H1 (cell line): ENCODE measurements around the gene PRPF18. TPM values are rescaled to one million over a fixed set of nuclear protein-coding genes. Genes with fewer than 3 reads are reported as not detected.
A peak's percentile ranks its signal among the peaks of the same experiment; 100 is the strongest.

Experiments
- BACH1 ChIP-seq: IDR thresholded peaks from 2 replicates; pipeline ENCODE4 v1.6.1; 2012; ENCODE audit warnings: low read length, improper control_type of control experiment
- BCL11A ChIP-seq, 2 experiments: IDR thresholded peaks; one replicate each; pipeline ENCODE4 v1.6.1; 2011; ENCODE audit warnings: low read depth in 2 of 2, low read length in 2 of 2, mild to moderate bottlenecking in 2 of 2
- CBX8 ChIP-seq: fragments of 300-800, 300-1000 bp; sonication (generic); IDR thresholded peaks from 2 replicates; pipeline ENCODE4 v1.7.1; 2016; ENCODE audit warnings: low read depth, low read length, borderline replicate concordance
- E2F6 ChIP-seq: IDR thresholded peaks from 2 replicates; pipeline ENCODE4 v1.6.1; 2012; ENCODE audit warnings: inconsistent platforms
- FOSL1 ChIP-seq: IDR thresholded peaks from 2 replicates; pipeline ENCODE4 v1.6.1; 2011; ENCODE audit warnings: mild to moderate bottlenecking, low read depth, low read length, moderate library complexity; ENCODE audit not compliant: insufficient read depth
- HDAC2 ChIP-seq, 2 experiments: fragments of 300-600 bp in 1 of 2; sonication (generic) in 1 of 2; IDR thresholded peaks; 2 replicates each; pipeline ENCODE4 v1.6.1; 2011 to 2012; ENCODE audit warnings: low read depth in 2 of 2, low read length in 2 of 2, mild to moderate bottlenecking in 2 of 2, moderate library complexity in 2 of 2, borderline replicate concordance in 1 of 2, inconsistent platforms in 1 of 2
- HDAC6 ChIP-seq: IDR thresholded peaks from one replicate; pipeline ENCODE4 v1.7.1; 2012; ENCODE audit warnings: low read depth, mild to moderate bottlenecking, inconsistent platforms, low read length, moderate library complexity
- JUND ChIP-seq: IDR thresholded peaks from 2 replicates; pipeline ENCODE4 v1.6.1; 2011; ENCODE audit warnings: mild to moderate bottlenecking, improper control_type of control experiment, low read length
- KDM1A ChIP-seq: fragments of 200-600, 300-600 bp; sonication (generic); IDR thresholded peaks from 2 replicates; pipeline ENCODE4 v1.7.1; 2016; ENCODE audit warnings: mild to moderate bottlenecking, low read length, borderline replicate concordance
- KDM4A ChIP-seq: IDR thresholded peaks from one replicate; pipeline ENCODE4 v1.7.1; 2012; ENCODE audit warnings: low read depth, mild to moderate bottlenecking, moderate library complexity, low read length, inconsistent platforms; ENCODE audit not compliant: severe bottlenecking
- NANOG ChIP-seq: IDR thresholded peaks from 2 replicates; pipeline ENCODE4 v1.6.1; 2011; ENCODE audit warnings: low read length, low read depth, mild to moderate bottlenecking, inconsistent platforms; ENCODE audit not compliant: insufficient read depth, poor library complexity, severe bottlenecking
- POLR2A ChIP-seq, 2 experiments: IDR thresholded peaks; 1 replicate in 1 of 2; 2 replicates in 1 of 2; pipeline ENCODE4 v1.6.1; 2011; ENCODE audit warnings: low read depth in 2 of 2, low read length in 2 of 2, mild to moderate bottlenecking in 2 of 2; ENCODE audit errors: control extremely low read depth in 1 of 2
- RBBP5 ChIP-seq: IDR thresholded peaks from 2 replicates; pipeline ENCODE4 v1.7.1; 2012; ENCODE audit warnings: low read depth, mild to moderate bottlenecking, inconsistent platforms, low read length, moderate library complexity, borderline replicate concordance
- RFX5 ChIP-seq: IDR thresholded peaks from 2 replicates; pipeline ENCODE4 v1.6.1; 2011; ENCODE audit warnings: low read depth, low read length, improper control_type of control experiment, borderline replicate concordance
- SAP30 ChIP-seq: fragments of 300-600 bp; sonication (generic); IDR thresholded peaks from 2 replicates; pipeline ENCODE4 v1.7.1; 2012; ENCODE audit warnings: low read length, moderate library complexity, mild to moderate bottlenecking, inconsistent platforms; ENCODE audit not compliant: insufficient read depth, insufficient replicate concordance
- SRF ChIP-seq: IDR thresholded peaks from 2 replicates; pipeline ENCODE4 v1.6.1; 2011; ENCODE audit warnings: mild to moderate bottlenecking, low read depth, low read length, moderate library complexity
- SUZ12 ChIP-seq: fragments of 200-600 bp; sonication (generic); IDR thresholded peaks from 2 replicates; pipeline ENCODE4 v1.6.1; 2012; ENCODE audit warnings: mild to moderate bottlenecking, inconsistent platforms, low read length, moderate library complexity, mixed read lengths
- TAF1 ChIP-seq: IDR thresholded peaks from 2 replicates; pipeline ENCODE4 v1.6.1; 2011; ENCODE audit warnings: mild to moderate bottlenecking, low read depth, low read length
- TAF7 ChIP-seq: optimal IDR thresholded peaks from 2 replicates; pipeline ENCODE3; 2011; ENCODE audit warnings: low read depth, mild to moderate bottlenecking, inconsistent platforms, low read length, moderate library complexity, borderline replicate concordance
- TCF12 ChIP-seq: IDR thresholded peaks from 2 replicates; pipeline ENCODE4 v1.6.1; 2011; ENCODE audit warnings: low read depth, mild to moderate bottlenecking, low read length
- USF2 ChIP-seq: IDR thresholded peaks from 2 replicates; pipeline ENCODE4 v1.6.1; 2011; ENCODE audit warnings: low read length, improper control_type of control experiment
- ZNF274 ChIP-seq: IDR thresholded peaks from 2 replicates; pipeline ENCODE4 v1.7.0; 2012; ENCODE audit warnings: low read length, borderline replicate concordance; ENCODE audit errors: extremely low read depth
- polyA plus RNA-seq, 7 experiments: library from polyadenylated mRNA; depleted of rRNA in 3 of 7; stranded (reverse) in 5 of 7; unstranded in 2 of 7; fragments of >200 nt in 5 of 7; fragments of 200-250 nt in 2 of 7; gene quantifications; 1 replicate in 5 of 7; 2 replicates in 1 of 7; 4 replicates in 1 of 7; pipeline versions ENCODE4 v1.2.1 to v1.2.3, GENCODE V29; 2011 to 2013; ENCODE audit warnings: missing spikeins in 2 of 7, mixed read lengths in 2 of 7
- total RNA-seq: library from RNA; stranded (reverse); fragmentation: NEBNext Ultra II Directional; extraction: Animal tissue kit (Norgen Biotek cat#: 25700); gene quantifications from 2 replicates; pipeline ENCODE4 v1.2.1, GENCODE V29; 2021

PRPF18 gene
- total and polyA plus RNA-seq, 2 of the 8 experiments (the other 6 are each of a cell fraction or from before 2014, with no cell fraction given), result 3.8 to 12.6 TPM

- TF ChIP-seq HDAC2 (IDR thresholded peaks at IDR 0.05; ENCODE audit: borderline replicate concordance in 1 of 2, low read depth in 2 of 2, low read length in 2 of 2), result peak; percentile 79 to 95
- no peak for TF ChIP-seq BCL11A (IDR thresholded peaks at IDR 0.05; ENCODE audit: low read depth in 2 of 2, low read length in 2 of 2)
- TF ChIP-seq RFX5, result no peak
- TF ChIP-seq FOSL1, result no peak
- TF ChIP-seq SRF, result 0 out of 2 replicates have a peak, but pooled peaks have one; percentile 22
- TF ChIP-seq RBBP5, result peak; percentile 57; the same call in 1 of the 2 replicates
- TF ChIP-seq ZNF274, result no peak
- TF ChIP-seq TAF1, result peak; percentile 85
- no peak for TF ChIP-seq CBX8
- TF ChIP-seq JUND, result peak; percentile 61; the same call in 1 of the 2 replicates
- no peak for TF ChIP-seq SUZ12
- peak; percentile 98 for TF ChIP-seq SAP30
- peak; percentile 81 for TF ChIP-seq BACH1
- TF ChIP-seq POLR2A (IDR thresholded peaks at IDR 0.05; ENCODE audit: control extremely low read depth in 1 of 2, low read depth in 2 of 2, low read length in 2 of 2), result peak in 1 of 2 experiments; percentile 77; a peak in 2 of 3 replicates
- TF ChIP-seq KDM1A, result no peak
- TF ChIP-seq NANOG, result no peak
- TF ChIP-seq USF2, result 0 out of 2 replicates have a peak, but pooled peaks have one; percentile 31
- no peak for TF ChIP-seq E2F6
- no peak; the same call in 1 of the 2 replicates for TF ChIP-seq TCF12
- peak; percentile 40 for TF ChIP-seq KDM4A
- TF ChIP-seq HDAC6, result no peak
- peak; percentile 70 for TF ChIP-seq TAF7
These were observed at the start of gene PRPF18 (continued) for GRCh38 chr10:13586676-13587355.
